ENCODE results near the gene SRGAP3. TPM values are rescaled to one million over a fixed set of nuclear protein-coding genes. Genes with fewer than 3 reads are reported as not detected.

Gene SRGAP3
- total and polyA plus RNA-seq, 10 of the 15 experiments (the other 5 are each of a cell fraction or from before 2014, with no cell fraction given), result 0.32 to 1.7 (median 0.99) TPM

DNA sequence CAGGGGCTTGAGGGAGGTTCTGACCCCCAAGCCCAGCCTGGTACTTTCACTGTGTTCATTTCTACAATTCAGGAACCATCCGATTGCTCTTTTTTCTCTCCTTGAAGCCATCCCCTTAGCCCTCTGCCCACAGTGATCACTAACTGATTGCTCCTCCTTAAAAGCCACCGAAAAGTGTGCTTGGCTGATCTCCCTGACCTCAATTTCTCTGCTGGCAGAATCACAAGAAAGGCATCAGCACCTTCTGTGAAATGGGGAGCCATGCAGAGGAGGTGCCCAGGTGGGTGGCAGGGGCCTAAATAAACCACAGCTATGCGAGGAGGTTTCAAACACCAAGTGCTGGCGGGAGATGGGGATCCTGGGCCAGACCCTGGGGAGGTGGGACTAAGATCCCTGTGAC is 56.2 kb downstream of the SRGAP3 start:
- in situ Hi-C loops (cut with MboI), result no loop called here
- Histone ChIP-seq H3K9ac (ENCODE audit: control insufficient read depth, insufficient read depth, low read length) (no peak overlapping the region), H3K4me1 (ENCODE audit: control insufficient read depth, insufficient read depth, low read length) (no peaks in the 10 kb centered on the region), H3K27ac (ENCODE audit: control insufficient read depth, insufficient read depth) (no peak overlapping the region), H3K36me3 (ENCODE audit: control insufficient read depth in 2 of 2, insufficient read depth in 2 of 2, low read length in 1 of 2) (no peaks in the 10 kb centered on the region), H3K9me3 (replicated peaks; ENCODE audit: control insufficient read depth, insufficient read depth, low read length) (no peaks in the 10 kb centered on the region), H2AFZ (ENCODE audit: control insufficient read depth, low read depth, low read length) (no peak overlapping the region), H3K79me2 (ENCODE audit: control insufficient read depth, insufficient read depth, low read length) (no peaks in the 10 kb centered on the region), H4K20me1 (ENCODE audit: control insufficient read depth, insufficient read depth) (no peaks in the 10 kb centered on the region), H3K4me3 (no peak overlapping the region), H3K4me2 (ENCODE audit: control insufficient read depth, insufficient read depth) (no peak overlapping the region), H3K27me3 (replicated peaks in 1 of 2; ENCODE audit: control insufficient read depth in 2 of 2, insufficient read depth in 2 of 2, low read length in 1 of 2) (peaks cover 0 to 1% of the 10 kb centered on the region in 2 experiments; a peak in 1 of 4 replicates)
- ChIA-PET SMC1A (ENCODE audit: uncharacterized antibody, unreplicated experiment) (no interaction called here), CTCF (no interaction called here), RAD21 (ENCODE audit: unreplicated experiment) (no interaction called here), POLR2A (no interaction called here)
- no TSS peak for BruUV-seq (replicated peaks)
- no peak for FAIRE-seq
- 61% methylated on average over 4 of the region's 4 CpGs for WGBS (ENCODE audit: insufficient coverage, insufficient replicate concordance, low lambda C conversion rate, missing lambda C conversion rate)
- no peak for DNase-seq (ENCODE audit: low read depth, low spot score)
- intact Hi-C loops (cut with micrococcal nuclease; ENCODE audit: unreplicated experiment), result no loop called here
- no peak for ATAC-seq
- TF ChIP-seq, protein P1, sequence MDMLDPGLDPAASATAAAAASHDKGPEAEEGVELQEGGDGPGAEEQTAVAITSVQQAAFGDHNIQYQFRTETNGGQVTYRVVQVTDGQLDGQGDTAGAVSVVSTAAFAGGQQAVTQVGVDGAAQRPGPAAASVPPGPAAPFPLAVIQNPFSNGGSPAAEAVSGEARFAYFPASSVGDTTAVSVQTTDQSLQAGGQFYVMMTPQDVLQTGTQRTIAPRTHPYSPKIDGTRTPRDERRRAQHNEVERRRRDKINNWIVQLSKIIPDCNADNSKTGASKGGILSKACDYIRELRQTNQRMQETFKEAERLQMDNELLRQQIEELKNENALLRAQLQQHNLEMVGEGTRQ (IDR thresholded peaks at IDR 0.05; ENCODE audit: borderline replicate concordance, low read depth, low read length), result no peak
- no peak for TF ChIP-seq RUNX3 (IDR thresholded peaks at IDR 0.05; ENCODE audit: low read length)
- no peak for TF ChIP-seq NBN (IDR thresholded peaks at IDR 0.05)
- no peak for TF ChIP-seq SP1 (IDR thresholded peaks at IDR 0.05; ENCODE audit: low read depth, low read length)
- TF ChIP-seq IKZF1 (conservative IDR thresholded peaks at IDR 0.05), result no peak
- TF ChIP-seq, protein P2, sequence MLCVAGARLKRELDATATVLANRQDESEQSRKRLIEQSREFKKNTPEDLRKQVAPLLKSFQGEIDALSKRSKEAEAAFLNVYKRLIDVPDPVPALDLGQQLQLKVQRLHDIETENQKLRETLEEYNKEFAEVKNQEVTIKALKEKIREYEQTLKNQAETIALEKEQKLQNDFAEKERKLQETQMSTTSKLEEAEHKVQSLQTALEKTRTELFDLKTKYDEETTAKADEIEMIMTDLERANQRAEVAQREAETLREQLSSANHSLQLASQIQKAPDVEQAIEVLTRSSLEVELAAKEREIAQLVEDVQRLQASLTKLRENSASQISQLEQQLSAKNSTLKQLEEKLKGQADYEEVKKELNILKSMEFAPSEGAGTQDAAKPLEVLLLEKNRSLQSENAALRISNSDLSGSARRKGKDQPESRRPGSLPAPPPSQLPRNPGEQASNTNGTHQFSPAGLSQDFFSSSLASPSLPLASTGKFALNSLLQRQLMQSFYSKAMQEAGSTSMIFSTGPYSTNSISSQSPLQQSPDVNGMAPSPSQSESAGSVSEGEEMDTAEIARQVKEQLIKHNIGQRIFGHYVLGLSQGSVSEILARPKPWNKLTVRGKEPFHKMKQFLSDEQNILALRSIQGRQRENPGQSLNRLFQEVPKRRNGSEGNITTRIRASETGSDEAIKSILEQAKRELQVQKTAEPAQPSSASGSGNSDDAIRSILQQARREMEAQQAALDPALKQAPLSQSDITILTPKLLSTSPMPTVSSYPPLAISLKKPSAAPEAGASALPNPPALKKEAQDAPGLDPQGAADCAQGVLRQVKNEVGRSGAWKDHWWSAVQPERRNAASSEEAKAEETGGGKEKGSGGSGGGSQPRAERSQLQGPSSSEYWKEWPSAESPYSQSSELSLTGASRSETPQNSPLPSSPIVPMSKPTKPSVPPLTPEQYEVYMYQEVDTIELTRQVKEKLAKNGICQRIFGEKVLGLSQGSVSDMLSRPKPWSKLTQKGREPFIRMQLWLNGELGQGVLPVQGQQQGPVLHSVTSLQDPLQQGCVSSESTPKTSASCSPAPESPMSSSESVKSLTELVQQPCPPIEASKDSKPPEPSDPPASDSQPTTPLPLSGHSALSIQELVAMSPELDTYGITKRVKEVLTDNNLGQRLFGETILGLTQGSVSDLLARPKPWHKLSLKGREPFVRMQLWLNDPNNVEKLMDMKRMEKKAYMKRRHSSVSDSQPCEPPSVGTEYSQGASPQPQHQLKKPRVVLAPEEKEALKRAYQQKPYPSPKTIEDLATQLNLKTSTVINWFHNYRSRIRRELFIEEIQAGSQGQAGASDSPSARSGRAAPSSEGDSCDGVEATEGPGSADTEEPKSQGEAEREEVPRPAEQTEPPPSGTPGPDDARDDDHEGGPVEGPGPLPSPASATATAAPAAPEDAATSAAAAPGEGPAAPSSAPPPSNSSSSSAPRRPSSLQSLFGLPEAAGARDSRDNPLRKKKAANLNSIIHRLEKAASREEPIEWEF (IDR thresholded peaks at IDR 0.05; ENCODE audit: insufficient replicate concordance, low read depth, low read length), result no peak
- no peak for TF ChIP-seq MYB (IDR thresholded peaks at IDR 0.05; ENCODE audit: borderline replicate concordance, low read depth, low read length)
- TF ChIP-seq DPF2 (IDR thresholded peaks at IDR 0.05), result no peak
- no peak for TF ChIP-seq LARP7 (IDR thresholded peaks at IDR 0.05)
- no peak for TF ChIP-seq TAF1 (IDR thresholded peaks at IDR 0.05; ENCODE audit: borderline replicate concordance, low read depth, low read length)
- TF ChIP-seq, protein P3, sequence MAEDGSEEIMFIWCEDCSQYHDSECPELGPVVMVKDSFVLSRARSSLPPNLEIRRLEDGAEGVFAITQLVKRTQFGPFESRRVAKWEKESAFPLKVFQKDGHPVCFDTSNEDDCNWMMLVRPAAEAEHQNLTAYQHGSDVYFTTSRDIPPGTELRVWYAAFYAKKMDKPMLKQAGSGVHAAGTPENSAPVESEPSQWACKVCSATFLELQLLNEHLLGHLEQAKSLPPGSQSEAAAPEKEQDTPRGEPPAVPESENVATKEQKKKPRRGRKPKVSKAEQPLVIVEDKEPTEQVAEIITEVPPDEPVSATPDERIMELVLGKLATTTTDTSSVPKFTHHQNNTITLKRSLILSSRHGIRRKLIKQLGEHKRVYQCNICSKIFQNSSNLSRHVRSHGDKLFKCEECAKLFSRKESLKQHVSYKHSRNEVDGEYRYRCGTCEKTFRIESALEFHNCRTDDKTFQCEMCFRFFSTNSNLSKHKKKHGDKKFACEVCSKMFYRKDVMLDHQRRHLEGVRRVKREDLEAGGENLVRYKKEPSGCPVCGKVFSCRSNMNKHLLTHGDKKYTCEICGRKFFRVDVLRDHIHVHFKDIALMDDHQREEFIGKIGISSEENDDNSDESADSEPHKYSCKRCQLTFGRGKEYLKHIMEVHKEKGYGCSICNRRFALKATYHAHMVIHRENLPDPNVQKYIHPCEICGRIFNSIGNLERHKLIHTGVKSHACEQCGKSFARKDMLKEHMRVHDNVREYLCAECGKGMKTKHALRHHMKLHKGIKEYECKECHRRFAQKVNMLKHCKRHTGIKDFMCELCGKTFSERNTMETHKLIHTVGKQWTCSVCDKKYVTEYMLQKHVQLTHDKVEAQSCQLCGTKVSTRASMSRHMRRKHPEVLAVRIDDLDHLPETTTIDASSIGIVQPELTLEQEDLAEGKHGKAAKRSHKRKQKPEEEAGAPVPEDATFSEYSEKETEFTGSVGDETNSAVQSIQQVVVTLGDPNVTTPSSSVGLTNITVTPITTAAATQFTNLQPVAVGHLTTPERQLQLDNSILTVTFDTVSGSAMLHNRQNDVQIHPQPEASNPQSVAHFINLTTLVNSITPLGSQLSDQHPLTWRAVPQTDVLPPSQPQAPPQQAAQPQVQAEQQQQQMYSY (CRISPR knock-in tag; IDR thresholded peaks at IDR 0.05), result no peak
- TF ChIP-seq MTA2 (IDR thresholded peaks at IDR 0.05; ENCODE audit: low read depth), result no peak
- no peak for TF ChIP-seq NR2C2 (IDR thresholded peaks at IDR 0.05; ENCODE audit: borderline replicate concordance, control insufficient read depth, insufficient read length, low read depth)
